ENCODE measurements around the gene SLC22A7.

SLC22A7 gene

GRCh38 chr6:43254138-43254817, 43.8 kb upstream of the SLC22A7 start:
- no peak for DNase-seq
- Histone ChIP-seq H3K36me3 (ENCODE audit: control insufficient read depth in 1 of 2, insufficient read depth in 2 of 2, low read depth in 1 of 2, low read length in 2 of 2) (no peaks in the 10 kb centered on the region), H3K4ac (ENCODE audit: low read depth in 1 of 2, low read length in 2 of 2) (no peak overlapping the region), H3K9me3 (ENCODE audit: control insufficient read depth, low read length) (no peaks in the 10 kb centered on the region), H2AK5ac (ENCODE audit: low read length, severe bottlenecking) (no peak overlapping the region), H2BK15ac (ENCODE audit: low read depth, poor library complexity, severe bottlenecking) (no peak overlapping the region), H3K18ac (ENCODE audit: low read depth in 1 of 2, low read length in 2 of 2) (no peak overlapping the region), H2BK12ac (ENCODE audit: low read length in 2 of 2) (peak overlapping the region in 1 of 2 experiments; percentile 9), H3K4me2 (ENCODE audit: low read length, poor library complexity, severe bottlenecking) (no peak overlapping the region), H3K23ac (ENCODE audit: low read length in 2 of 2) (no peak overlapping the region), H2BK120ac (ENCODE audit: low read depth, low read length) (no peak overlapping the region), H3K27ac (ENCODE audit: low read length, poor library complexity, severe bottlenecking) (no peak overlapping the region), H3K14ac (ENCODE audit: low read length in 2 of 2) (no peak overlapping the region), H3K9ac (ENCODE audit: low read length) (no peak overlapping the region), H4K8ac (ENCODE audit: low read length) (no peak overlapping the region), H2BK5ac (ENCODE audit: low read depth, low read length, poor library complexity, severe bottlenecking) (no peak overlapping the region), H3K4me3 (ENCODE audit: insufficient read depth in 1 of 2, low read depth in 1 of 2, low read length in 2 of 2) (no peak overlapping the region), H3K79me1 (replicated peaks; ENCODE audit: low read length, poor library complexity, severe bottlenecking) (no peaks in the 10 kb centered on the region), H3K4me1 (ENCODE audit: control insufficient read depth, insufficient read depth, low read depth, low read length) (peaks cover 1% of the 10 kb centered on the region), H3K27me3 (ENCODE audit: control insufficient read depth in 1 of 2, insufficient read depth in 1 of 2, low read length in 2 of 2) (peaks cover 60% of the 10 kb centered on the region in 2 experiments), H4K91ac (ENCODE audit: low read length) (no peak overlapping the region), H2AFZ (ENCODE audit: low read depth, low read length) (no peak overlapping the region)
- WGBS: 88% methylated on average over 15 of the region's 15 CpGs

- H3K14ac ChIP-seq (ENCODE audit: low read length in 2 of 2): no peak overlapping the region
- DNase-seq: no peak
- no peak overlapping the region for H4K8ac ChIP-seq (ENCODE audit: low read length)
- H3K9ac ChIP-seq (ENCODE audit: low read length): no peak overlapping the region
- no peak overlapping the region for H4K91ac ChIP-seq (ENCODE audit: low read length)
- no peak overlapping the region for H3K4ac ChIP-seq (ENCODE audit: low read depth in 1 of 2, low read length in 2 of 2)
- H3K4me3 ChIP-seq (ENCODE audit: insufficient read depth in 1 of 2, low read depth in 1 of 2, low read length in 2 of 2): no peak overlapping the region
- no peaks in the 10 kb centered on the region for H3K36me3 ChIP-seq (ENCODE audit: control insufficient read depth in 1 of 2, insufficient read depth in 2 of 2, low read depth in 1 of 2, low read length in 2 of 2)
- no peak overlapping the region for H2AK5ac ChIP-seq (ENCODE audit: low read length, severe bottlenecking)
- no peaks in the 10 kb centered on the region for H3K79me1 ChIP-seq (replicated peaks; ENCODE audit: low read length, poor library complexity, severe bottlenecking)
- H3K4me2 ChIP-seq (ENCODE audit: low read length, poor library complexity, severe bottlenecking): no peak overlapping the region
- H3K9me3 ChIP-seq (ENCODE audit: control insufficient read depth, low read length): no peaks in the 10 kb centered on the region
- H3K18ac ChIP-seq (ENCODE audit: low read depth in 1 of 2, low read length in 2 of 2): no peak overlapping the region
- no peak overlapping the region for H2BK15ac ChIP-seq (ENCODE audit: low read depth, poor library complexity, severe bottlenecking)
- 88% methylated on average over 11 of the region's 11 CpGs for WGBS
- H2BK5ac ChIP-seq (ENCODE audit: low read depth, low read length, poor library complexity, severe bottlenecking): no peak overlapping the region
- peaks cover 61 to 63% of the 10 kb centered on the region in 2 experiments for H3K27me3 ChIP-seq (ENCODE audit: control insufficient read depth in 1 of 2, insufficient read depth in 1 of 2, low read length in 2 of 2)
- no peak overlapping the region for H2AFZ ChIP-seq (ENCODE audit: low read depth, low read length)
- no peak overlapping the region for H3K27ac ChIP-seq (ENCODE audit: low read length, poor library complexity, severe bottlenecking)
- H3K4me1 ChIP-seq (ENCODE audit: control insufficient read depth, insufficient read depth, low read depth, low read length): peaks cover 1% of the 10 kb centered on the region
- peak overlapping the region in 1 of 2 experiments; percentile 9 for H2BK12ac ChIP-seq (ENCODE audit: low read length in 2 of 2)
- H3K23ac ChIP-seq (ENCODE audit: low read length in 2 of 2): no peak overlapping the region
- H2BK120ac ChIP-seq (ENCODE audit: low read depth, low read length): no peak overlapping the region
Observed at GRCh38 chr6:43254846-43255245, 43.2 kb upstream of the SLC22A7 start.

GRCh38 chr6:43255408-43256054, 42.5 kb upstream of the SLC22A7 start:
- Histone ChIP-seq H3K4me2 (ENCODE audit: low read length, poor library complexity, severe bottlenecking) (no peak overlapping the region), H3K79me1 (replicated peaks; ENCODE audit: low read length, poor library complexity, severe bottlenecking) (no peaks in the 10 kb centered on the region), H3K27ac (ENCODE audit: low read length, poor library complexity, severe bottlenecking) (no peak overlapping the region), H3K18ac (ENCODE audit: low read depth in 1 of 2, low read length in 2 of 2) (no peak overlapping the region), H4K8ac (ENCODE audit: low read length) (no peak overlapping the region), H3K4me3 (ENCODE audit: insufficient read depth in 1 of 2, low read depth in 1 of 2, low read length in 2 of 2) (no peak overlapping the region), H3K4me1 (ENCODE audit: control insufficient read depth, insufficient read depth, low read depth, low read length) (peaks cover 1% of the 10 kb centered on the region), H2BK15ac (ENCODE audit: low read depth, poor library complexity, severe bottlenecking) (no peak overlapping the region), H3K23ac (ENCODE audit: low read length in 2 of 2) (no peak overlapping the region), H2BK5ac (ENCODE audit: low read depth, low read length, poor library complexity, severe bottlenecking) (no peak overlapping the region), H3K14ac (ENCODE audit: low read length in 2 of 2) (no peak overlapping the region), H4K91ac (ENCODE audit: low read length) (no peak overlapping the region), H2BK12ac (ENCODE audit: low read length in 2 of 2) (no peak overlapping the region), H2BK120ac (ENCODE audit: low read depth, low read length) (no peak overlapping the region), H3K27me3 (ENCODE audit: control insufficient read depth in 1 of 2, insufficient read depth in 1 of 2, low read length in 2 of 2) (peaks cover 66 to 67% of the 10 kb centered on the region in 2 experiments), H2AK5ac (ENCODE audit: low read length, severe bottlenecking) (no peak overlapping the region), H3K36me3 (ENCODE audit: control insufficient read depth in 1 of 2, insufficient read depth in 2 of 2, low read depth in 1 of 2, low read length in 2 of 2) (no peaks in the 10 kb centered on the region), H3K4ac (ENCODE audit: low read depth in 1 of 2, low read length in 2 of 2) (no peak overlapping the region), H2AFZ (ENCODE audit: low read depth, low read length) (no peak overlapping the region), H3K9ac (ENCODE audit: low read length) (no peak overlapping the region), H3K9me3 (ENCODE audit: control insufficient read depth, low read length) (no peaks in the 10 kb centered on the region)
- WGBS: 80% methylated on average over 7 of the region's 11 CpGs
- no peak for DNase-seq

- Histone ChIP-seq H3K18ac (ENCODE audit: low read depth in 1 of 2, low read length in 2 of 2) (no peak overlapping the region), H3K9me3 (ENCODE audit: control insufficient read depth, low read length) (no peaks in the 10 kb centered on the region), H3K9ac (ENCODE audit: low read length) (no peak overlapping the region), H2BK12ac (ENCODE audit: low read length in 2 of 2) (no peak overlapping the region), H3K79me1 (replicated peaks; ENCODE audit: low read length, poor library complexity, severe bottlenecking) (no peaks in the 10 kb centered on the region), H2BK15ac (ENCODE audit: low read depth, poor library complexity, severe bottlenecking) (no peak overlapping the region), H3K4me1 (ENCODE audit: control insufficient read depth, insufficient read depth, low read depth, low read length) (no peaks in the 10 kb centered on the region), H4K91ac (ENCODE audit: low read length) (no peak overlapping the region), H3K36me3 (ENCODE audit: control insufficient read depth in 1 of 2, insufficient read depth in 2 of 2, low read depth in 1 of 2, low read length in 2 of 2) (no peaks in the 10 kb centered on the region), H3K27ac (ENCODE audit: low read length, poor library complexity, severe bottlenecking) (no peak overlapping the region), H3K4ac (ENCODE audit: low read depth in 1 of 2, low read length in 2 of 2) (no peak overlapping the region), H3K23ac (ENCODE audit: low read length in 2 of 2) (no peak overlapping the region), H2AK5ac (ENCODE audit: low read length, severe bottlenecking) (no peak overlapping the region), H2AFZ (ENCODE audit: low read depth, low read length) (no peak overlapping the region), H2BK120ac (ENCODE audit: low read depth, low read length) (no peak overlapping the region), H3K14ac (ENCODE audit: low read length in 2 of 2) (no peak overlapping the region), H3K27me3 (ENCODE audit: control insufficient read depth in 1 of 2, insufficient read depth in 1 of 2, low read length in 2 of 2) (peaks cover 57 to 58% of the 10 kb centered on the region in 2 experiments), H3K4me3 (ENCODE audit: insufficient read depth in 1 of 2, low read depth in 1 of 2, low read length in 2 of 2) (no peak overlapping the region), H3K4me2 (ENCODE audit: low read length, poor library complexity, severe bottlenecking) (no peak overlapping the region), H2BK5ac (ENCODE audit: low read depth, low read length, poor library complexity, severe bottlenecking) (no peak overlapping the region), H4K8ac (ENCODE audit: low read length) (no peak overlapping the region)
- DNase-seq: no peak
- 81% methylated on average over 9 of the region's 9 CpGs for WGBS
Observed at GRCh38 chr6:43256670-43257366, 41.2 kb upstream of the SLC22A7 start.
